HUES6 (cell line): ENCODE results near the gene DNAJB5.
"Not testable (repeated sequence)": the region's sequence is repeated elsewhere in the genome, so short reads cannot be mapped to it uniquely, and the experiment has no call there.

Experiments
- H3K27ac ChIP-seq: 2 replicates; pipeline ENCODE4 v1.7.0; 2013; ENCODE audit warnings: low read depth, mild to moderate bottlenecking, low read length, inconsistent platforms
- H3K27me3 ChIP-seq: 2 replicates; pipeline ENCODE4 v1.6.1; 2013; ENCODE audit warnings: low read length; ENCODE audit not compliant: control insufficient read depth, insufficient read depth
- H3K36me3 ChIP-seq: 2 replicates; pipeline ENCODE4 v1.6.1; 2013; ENCODE audit warnings: low read length; ENCODE audit not compliant: control insufficient read depth, insufficient read depth
- H3K4me1 ChIP-seq: 2 replicates; pipeline ENCODE4 v1.6.1; 2013; ENCODE audit warnings: low read length; ENCODE audit not compliant: control insufficient read depth, insufficient read depth
- H3K4me3 ChIP-seq: 2 replicates; pipeline ENCODE4 v1.5.1; 2013; ENCODE audit warnings: low read depth, low read length
- H3K9ac ChIP-seq: one replicate; pipeline ENCODE4 v1.6.1; 2013; ENCODE audit warnings: mild to moderate bottlenecking, low read length
- H3K9me3 ChIP-seq: 2 replicates; pipeline ENCODE4 v1.6.1; 2013; ENCODE audit warnings: low read depth, low read length; ENCODE audit not compliant: control insufficient read depth, insufficient read depth

DNAJB5 gene

GRCh38 chr9:34989003-34989945, at the start of gene DNAJB5:
TSS of gene DNAJB5 (plus strand) at chr9:34989745. CDS start at chr9:34990631, 886 bp downstream.
- H3K36me3 ChIP-seq, result no peaks in the 10 kb centered on the region
- peaks cover 44% of the 10 kb centered on the region for H3K4me1 ChIP-seq
- H3K4me3 ChIP-seq, result peak within 1 kb of the TSS; percentile 85

GRCh38 chr9:34939989-34940388, 49.6 kb upstream of the DNAJB5 start:
- H3K4me3 ChIP-seq, H3K27me3 ChIP-seq, H3K36me3 ChIP-seq, H3K4me1 ChIP-seq, H3K9me3 ChIP-seq, H3K9ac ChIP-seq, H3K27ac ChIP-seq: not testable (repeated sequence)

More at GRCh38 chr9:34989003-34989945, at the start of gene DNAJB5:
- H3K27me3 ChIP-seq, result no peaks in the 10 kb centered on the region
- H3K27ac ChIP-seq, result peak within 1 kb of the TSS; percentile 84; the same call in 1 of the 2 replicates
- no peaks in the 10 kb centered on the region for H3K9me3 ChIP-seq
- H3K9ac ChIP-seq, result peak within 1 kb of the TSS; percentile 91

- Histone ChIP-seq H3K27ac (no peak overlapping the region), H3K36me3 (no peaks in the 10 kb centered on the region), H3K9ac (no peak overlapping the region), H3K9me3 (no peaks in the 10 kb centered on the region), H3K27me3 (peaks cover 11% of the 10 kb centered on the region), H3K4me3 (no peak overlapping the region), H3K4me1 (no peaks in the 10 kb centered on the region)
These were observed 41.1 kb upstream of the DNAJB5 start for GRCh38 chr9:34948451-34948850.

GRCh38 chr9:34954225-34954624, 35.3 kb upstream of the DNAJB5 start:
- H3K4me3 ChIP-seq, result no peak overlapping the region
- H3K9ac ChIP-seq, result no peak overlapping the region
- peaks cover 45% of the 10 kb centered on the region for H3K27me3 ChIP-seq
- H3K27ac ChIP-seq, result no peak overlapping the region
- no peaks in the 10 kb centered on the region for H3K36me3 ChIP-seq
- H3K9me3 ChIP-seq, result no peaks in the 10 kb centered on the region
- no peaks in the 10 kb centered on the region for H3K4me1 ChIP-seq

GRCh38 chr9:34956066-34956465, 33.5 kb upstream of the DNAJB5 start:
- H3K27ac ChIP-seq, H3K4me3 ChIP-seq, H3K9ac ChIP-seq, H3K9me3 ChIP-seq, H3K36me3 ChIP-seq, H3K4me1 ChIP-seq: not testable (repeated sequence)
- H3K27me3 ChIP-seq, result peaks cover 60% of the 10 kb centered on the region

- H3K36me3 ChIP-seq, result no peaks in the 10 kb centered on the region
- H3K9ac ChIP-seq, result no peak overlapping the region
- H3K4me1 ChIP-seq, result 0 out of 2 replicates have a peak, but pooled peaks cover 1% of the 10 kb centered on the region
- no peaks in the 10 kb centered on the region for H3K9me3 ChIP-seq
- no peak overlapping the region for H3K27ac ChIP-seq
- no peak overlapping the region for H3K4me3 ChIP-seq
- H3K27me3 ChIP-seq, result peaks cover 57% of the 10 kb centered on the region
These were observed 32.9 kb upstream of the DNAJB5 start for GRCh38 chr9:34956648-34957047.

GRCh38 chr9:34957492-34958410, 31.8 kb upstream of the DNAJB5 start, which contains the start of gene PHF24:
TSS of gene PHF24 (plus strand) at chr9:34958285. CDS start at chr9:34971299, 13,014 bp downstream.
- Histone ChIP-seq H3K9ac (no peak within 1 kb of the TSS), H3K4me3 (peak within 1 kb of the TSS; percentile 58), H3K4me1 (peaks cover 7% of the 10 kb centered on the region; the same call in 1 of the 2 replicates), H3K9me3 (no peaks in the 10 kb centered on the region), H3K36me3 (no peaks in the 10 kb centered on the region), H3K27ac (no peak within 1 kb of the TSS), H3K27me3 (peaks cover 55% of the 10 kb centered on the region)

- no peak overlapping the region for H3K27ac ChIP-seq
- no peak overlapping the region for H3K9ac ChIP-seq
- H3K4me3 ChIP-seq, result peak overlapping the region; percentile 55
- H3K27me3 ChIP-seq, result peaks cover 55% of the 10 kb centered on the region
- H3K36me3 ChIP-seq, result no peaks in the 10 kb centered on the region
- H3K4me1 ChIP-seq, result peaks cover 14% of the 10 kb centered on the region; the same call in 1 of the 2 replicates
- H3K9me3 ChIP-seq, result no peaks in the 10 kb centered on the region
These were observed 31.0 kb upstream of the DNAJB5 start for GRCh38 chr9:34958411-34958982.

GRCh38 chr9:34959461-34959860, 30.1 kb upstream of the DNAJB5 start:
- Histone ChIP-seq H3K27ac (no peak overlapping the region), H3K4me3 (no peak overlapping the region), H3K9ac (no peak overlapping the region), H3K27me3 (peaks cover 55% of the 10 kb centered on the region), H3K4me1 (peaks cover 17% of the 10 kb centered on the region; the same call in 1 of the 2 replicates), H3K36me3 (no peaks in the 10 kb centered on the region), H3K9me3 (no peaks in the 10 kb centered on the region)

- Histone ChIP-seq H3K4me1 (peaks cover 17% of the 10 kb centered on the region; the same call in 1 of the 2 replicates), H3K36me3 (no peaks in the 10 kb centered on the region), H3K9me3 (no peaks in the 10 kb centered on the region), H3K27me3 (peaks cover 42% of the 10 kb centered on the region), H3K27ac (no peak overlapping the region), H3K4me3 (no peak overlapping the region), H3K9ac (no peak overlapping the region)
These were observed 27.7 kb upstream of the DNAJB5 start for GRCh38 chr9:34961574-34962490.
